A673 (cell line): ENCODE data around the gene BOLA2B. TPM values are rescaled to one million over a fixed set of nuclear protein-coding genes. Genes with fewer than 3 reads are reported as not detected.
"Not testable (repeated sequence)": the region's sequence is repeated elsewhere in the genome, so short reads cannot be mapped to it uniquely, and the experiment has no call there.

Source experiments
- BruUV-seq: library from RNA; stranded (reverse); fragments of 400-500 nt; replicated peaks from 2 replicates; lab custom pipeline; 2021; lab: Mats Ljungman, UMichigan
- CTCF ChIA-PET: fragments of 300-600 bp; sonication (Branson Sonifier 250); formaldehyde crosslinking; loops from one replicate; lab custom pipeline; 2022; ENCODE audit warnings: antibody characterized with exemption; lab: Charles Lee
- POLR2A ChIA-PET: fragments of 300-600 bp; sonication (Branson Sonifier 250); formaldehyde crosslinking; loops from one replicate; lab custom pipeline; 2022; ENCODE audit warnings: antibody characterized with exemption; ENCODE audit not compliant: low non-redundant PET; lab: Charles Lee
- DNase-seq: peaks from one replicate; pipeline ENCODE4 v3.0.0-alpha.2; 2015; ENCODE audit warnings: low spot score
- H3K27ac ChIP-seq: fragments of 200-600 bp; sonication (generic); 2 replicates; pipeline ENCODE4 v1.5.1; 2016; ENCODE audit warnings: mixed run types, low read depth, mild to moderate bottlenecking, mixed read lengths, antibody characterized with exemption, low read length; ENCODE audit not compliant: poor library complexity, severe bottlenecking
- H3K27me3 ChIP-seq: fragments of 200-600 bp; sonication (generic); replicated peaks from 2 replicates; pipeline ENCODE4 v1.6.1; 2017; ENCODE audit warnings: mixed run types, low read depth, mild to moderate bottlenecking, mixed read lengths, antibody characterized with exemption, low read length; ENCODE audit not compliant: insufficient read depth, poor library complexity
- H3K36me3 ChIP-seq: fragments of 200-600 bp; sonication (generic); 2 replicates; pipeline ENCODE4 v1.6.1; 2016; ENCODE audit warnings: mixed run types, mild to moderate bottlenecking, mixed read lengths, antibody characterized with exemption, low read length; ENCODE audit not compliant: insufficient read depth, poor library complexity, severe bottlenecking
- H3K4me1 ChIP-seq: fragments of 200-600 bp; sonication (generic); 2 replicates; pipeline ENCODE4 v1.6.1; 2017; ENCODE audit warnings: mixed run types, mild to moderate bottlenecking, mixed read lengths, antibody characterized with exemption, low read length; ENCODE audit not compliant: insufficient read depth, poor library complexity, severe bottlenecking
- H3K4me3 ChIP-seq: fragments of 200-600 bp; sonication (generic); 2 replicates; pipeline ENCODE4 v1.5.1; 2016; ENCODE audit warnings: low read depth, mixed run types, mild to moderate bottlenecking, mixed read lengths, low read length; ENCODE audit not compliant: poor library complexity, severe bottlenecking
- H3K9me3 ChIP-seq: fragments of 200-600 bp; sonication (generic); 2 replicates; pipeline ENCODE4 v1.6.1; 2016; ENCODE audit warnings: mixed run types, low read depth, mild to moderate bottlenecking, mixed read lengths, antibody characterized with exemption, low read length; ENCODE audit not compliant: poor library complexity, severe bottlenecking
- CTCF ChIP-seq: fragments of 300-800, 200-600 bp; sonication (generic); conservative IDR thresholded peaks from 2 replicates; pipeline ENCODE4 v1.5.1; 2017; ENCODE audit warnings: low read depth, mild to moderate bottlenecking, antibody characterized with exemption, low read length, moderate library complexity, mixed read lengths
- EZH2 ChIP-seq: fragments of 200-600 bp; sonication (generic); IDR thresholded peaks from 2 replicates; pipeline ENCODE4 v1.6.1; 2017; ENCODE audit warnings: borderline replicate concordance, low read depth, mild to moderate bottlenecking, mixed read lengths, antibody characterized with exemption, low read length; ENCODE audit not compliant: poor library complexity, severe bottlenecking
- intact Hi-C: fragments of 100-400 bp; cut with micrococcal nuclease; formaldehyde crosslinking; loops from one replicate; pipeline ENCODE4 v1.10.0; 2022; ENCODE audit not compliant: unreplicated experiment
- total RNA-seq: library from RNA; stranded (reverse); gene quantifications from 2 replicates; pipeline ENCODE4 v1.2.3, GENCODE V29; 2021

Gene BOLA2B
- total RNA-seq, 1 experiment from 2014 or later, result 225 TPM

DNA sequence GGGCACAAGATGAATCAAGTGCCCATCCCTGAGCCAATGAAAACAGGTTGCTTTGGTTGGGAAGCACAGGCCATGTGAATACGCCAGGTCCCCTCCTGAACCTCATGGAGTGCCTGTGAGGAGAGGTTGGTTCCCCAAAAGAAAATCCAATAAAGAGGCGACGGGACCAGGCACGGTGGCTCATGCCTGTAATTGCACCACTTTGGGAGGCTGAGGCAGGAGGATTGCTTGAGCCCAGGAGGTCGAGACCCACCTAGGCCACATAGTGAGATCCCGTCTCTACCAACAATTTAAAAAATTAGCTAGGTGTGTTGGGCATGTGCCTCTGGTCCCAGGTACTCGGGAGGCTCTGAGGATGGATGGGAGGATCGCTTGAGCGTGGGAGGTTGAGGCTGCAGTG, 13.5 kb downstream of the BOLA2B start:
- H3K4me3 ChIP-seq, result no peak overlapping the region
- TF ChIP-seq CTCF (no peak), EZH2 (no peak)
- H3K27ac ChIP-seq, result no peak overlapping the region
- intact Hi-C loops, result no loop called here
- no peaks in the 10 kb centered on the region for H3K4me1 ChIP-seq
- no peaks in the 10 kb centered on the region for H3K36me3 ChIP-seq
- H3K9me3 ChIP-seq, result no peaks in the 10 kb centered on the region
- ChIA-PET CTCF (no interaction called here), POLR2A (no interaction called here)
- no TSS peak for BruUV-seq
- no peak for DNase-seq
- no peaks in the 10 kb centered on the region for H3K27me3 ChIP-seq

DNA sequence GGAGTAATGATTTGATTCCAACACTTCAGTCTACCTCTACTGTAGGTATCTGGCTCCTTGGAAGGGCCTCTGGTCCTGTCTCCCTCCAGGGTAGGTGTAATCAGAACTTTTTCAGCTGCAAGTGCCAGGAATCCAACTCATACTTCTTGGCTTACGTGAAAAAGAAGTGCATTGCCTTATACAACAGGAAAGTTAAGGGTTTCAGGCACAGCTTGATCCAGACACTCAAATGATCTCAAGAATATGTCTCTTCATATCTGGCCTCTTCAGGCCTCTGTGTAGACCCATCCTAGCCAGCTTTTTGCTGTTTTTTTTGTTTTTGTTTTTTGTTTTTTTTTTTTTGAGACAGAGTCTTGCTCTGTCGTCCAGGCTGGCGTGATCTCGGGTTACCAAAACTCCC, 14.3 kb downstream of the BOLA2B start:
- CTCF ChIA-PET, result no interaction called here

GRCh38 chr16:30176876-30177275, 16.6 kb downstream of the BOLA2B start:
- POLR2A ChIA-PET, H3K36me3 ChIP-seq, intact Hi-C loops, DNase-seq, H3K4me1 ChIP-seq, H3K27ac ChIP-seq, H3K4me3 ChIP-seq, H3K27me3 ChIP-seq, BruUV-seq, H3K9me3 ChIP-seq: not testable (repeated sequence)
- CTCF ChIA-PET, result interaction anchor here (0.6 kb wide), 1 partner anchor 331 kb away, joined by 4 read pairs; no protein-coding TSS in a partner anchor

More for the DNA sequence above, 14.3 kb downstream of the BOLA2B start:
- Histone ChIP-seq H3K4me3 (no peak overlapping the region), H3K27ac (no peak overlapping the region), H3K4me1 (no peaks in the 10 kb centered on the region), H3K36me3 (no peaks in the 10 kb centered on the region), H3K27me3 (no peaks in the 10 kb centered on the region), H3K9me3 (no peaks in the 10 kb centered on the region)
- POLR2A ChIA-PET, result no interaction called here
- BruUV-seq, result no TSS peak
- DNase-seq, result no peak
- intact Hi-C loops, result no loop called here
- TF ChIP-seq CTCF (no peak), EZH2 (no peak)

DNA sequence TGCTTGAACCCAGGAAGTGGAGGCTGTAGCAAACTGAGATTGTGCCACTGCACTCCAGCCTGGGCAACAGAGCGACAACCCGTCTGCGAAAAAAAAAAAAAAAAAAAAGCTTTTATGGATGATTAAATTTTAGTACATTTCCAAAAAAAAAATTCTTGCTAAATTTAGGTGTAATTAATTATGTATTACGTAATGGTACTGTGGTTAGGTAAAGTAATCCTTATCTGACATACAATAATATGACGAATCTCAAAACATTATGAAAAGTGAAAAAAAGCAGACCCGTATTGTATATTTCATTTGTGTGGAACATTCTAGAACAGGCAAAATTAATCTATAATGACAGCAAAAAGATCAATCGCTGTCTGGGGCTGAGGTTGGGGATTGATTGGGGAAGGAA, 20.4 kb downstream of the BOLA2B start:
- Histone ChIP-seq H3K9me3 (no peaks in the 10 kb centered on the region), H3K4me1 (no peaks in the 10 kb centered on the region), H3K27ac (no peak overlapping the region), H3K27me3 (no peaks in the 10 kb centered on the region), H3K36me3 (no peaks in the 10 kb centered on the region), H3K4me3 (no peak overlapping the region)
- BruUV-seq, result no TSS peak
- DNase-seq, result no peak
- TF ChIP-seq EZH2 (no peak), CTCF (no peak)
- CTCF ChIA-PET, result no interaction called here
- POLR2A ChIA-PET, result no interaction called here
- intact Hi-C loops, result no loop called here

DNA sequence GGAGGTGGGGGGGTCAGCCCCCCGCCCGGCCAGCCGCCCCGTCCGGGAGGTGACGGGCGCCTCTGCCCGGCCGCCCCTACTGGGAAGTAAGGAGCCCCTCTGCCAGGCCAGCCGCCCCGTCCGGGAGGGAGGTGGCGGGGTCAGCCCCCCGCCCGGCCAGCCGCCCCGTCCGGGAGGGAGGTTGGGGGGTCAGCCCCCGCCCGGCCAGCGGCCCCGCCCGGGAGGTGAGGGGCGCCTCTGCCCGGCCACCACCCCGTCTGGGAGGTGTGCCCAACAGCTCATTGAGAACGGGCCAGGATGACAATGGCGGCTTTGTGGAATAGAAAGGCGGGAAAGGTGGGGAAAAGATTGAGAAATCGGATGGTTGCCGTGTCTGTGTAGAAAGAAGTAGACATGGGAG, 23.3 kb downstream of the BOLA2B start:
- CTCF ChIA-PET, H3K27ac ChIP-seq, DNase-seq, intact Hi-C loops, H3K4me1 ChIP-seq, H3K27me3 ChIP-seq, H3K4me3 ChIP-seq, BruUV-seq, H3K9me3 ChIP-seq, H3K36me3 ChIP-seq, POLR2A ChIA-PET: not testable (repeated sequence)
